AG04449 (cell line): ENCODE data around the gene ENDOU.
A peak's percentile ranks its signal among the peaks of the same experiment; 100 is the strongest.

Experiments
- CTCF ChIA-PET: fragments of 350-600 bp; formaldehyde crosslinking; extraction: SDS; loops from one replicate; lab custom pipeline; 2021; ENCODE audit warnings: antibody characterized with exemption; lab: Yijun Ruan, JAX
- POLR2A ChIA-PET: fragments of 400-600, 350-600 bp; formaldehyde crosslinking; extraction: SDS; loops from one replicate; lab custom pipeline; 2020; ENCODE audit warnings: antibody characterized with exemption, inconsistent platforms; lab: Yijun Ruan, JAX
- DNase-seq: peaks from one replicate; pipeline ENCODE4 v3.0.0-alpha.2; 2010; ENCODE audit warnings: low read depth, low spot score
- H3K4me3 ChIP-seq: 2 replicates; pipeline ENCODE4 v1.5.1; 2011; ENCODE audit warnings: low read depth, mild to moderate bottlenecking, control low read depth, low read length
- TF ChIP-seq, protein P1 (sequence below): IDR thresholded peaks from one replicate; pipeline ENCODE4 v1.5.1; 2011; ENCODE audit warnings: mild to moderate bottlenecking, moderate library complexity, low read length, control low read depth, inconsistent platforms; ENCODE audit not compliant: insufficient read depth; ENCODE audit errors: missing control alignments

The ENDOU gene

GRCh38 chr12:47717443-47718193, 7.7 kb downstream of the ENDOU start:
- DNase-seq: no peak
- no peak overlapping the region for H3K4me3 ChIP-seq
- TF ChIP-seq, protein P1, sequence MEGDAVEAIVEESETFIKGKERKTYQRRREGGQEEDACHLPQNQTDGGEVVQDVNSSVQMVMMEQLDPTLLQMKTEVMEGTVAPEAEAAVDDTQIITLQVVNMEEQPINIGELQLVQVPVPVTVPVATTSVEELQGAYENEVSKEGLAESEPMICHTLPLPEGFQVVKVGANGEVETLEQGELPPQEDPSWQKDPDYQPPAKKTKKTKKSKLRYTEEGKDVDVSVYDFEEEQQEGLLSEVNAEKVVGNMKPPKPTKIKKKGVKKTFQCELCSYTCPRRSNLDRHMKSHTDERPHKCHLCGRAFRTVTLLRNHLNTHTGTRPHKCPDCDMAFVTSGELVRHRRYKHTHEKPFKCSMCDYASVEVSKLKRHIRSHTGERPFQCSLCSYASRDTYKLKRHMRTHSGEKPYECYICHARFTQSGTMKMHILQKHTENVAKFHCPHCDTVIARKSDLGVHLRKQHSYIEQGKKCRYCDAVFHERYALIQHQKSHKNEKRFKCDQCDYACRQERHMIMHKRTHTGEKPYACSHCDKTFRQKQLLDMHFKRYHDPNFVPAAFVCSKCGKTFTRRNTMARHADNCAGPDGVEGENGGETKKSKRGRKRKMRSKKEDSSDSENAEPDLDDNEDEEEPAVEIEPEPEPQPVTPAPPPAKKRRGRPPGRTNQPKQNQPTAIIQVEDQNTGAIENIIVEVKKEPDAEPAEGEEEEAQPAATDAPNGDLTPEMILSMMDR: peak; percentile 92
- ChIA-PET POLR2A (no interaction called here), CTCF (interaction anchor here (1.3 to 36.9 kb wide), 16 partner anchors 12 to 304 kb away, joined by 3 to 1419 read pairs (median 19); partner anchors contain the start of genes ENDOU, RAPGEF3, RPAP3 and SLC48A1)

- ChIA-PET CTCF (interaction anchor here (1.3 to 36.9 kb wide), 15 partner anchors 11 to 246 kb away, joined by 3 to 1419 read pairs (median 27); partner anchors contain the start of genes ENDOU, RAPGEF3, RPAP3 and SLC48A1), POLR2A (no interaction called here)
- H3K4me3 ChIP-seq: no peak overlapping the region
- TF ChIP-seq, protein P1: no peak
- no peak for DNase-seq
Measured at GRCh38 chr12:47717046-47717442, 8.2 kb downstream of the ENDOU start.

DNA sequence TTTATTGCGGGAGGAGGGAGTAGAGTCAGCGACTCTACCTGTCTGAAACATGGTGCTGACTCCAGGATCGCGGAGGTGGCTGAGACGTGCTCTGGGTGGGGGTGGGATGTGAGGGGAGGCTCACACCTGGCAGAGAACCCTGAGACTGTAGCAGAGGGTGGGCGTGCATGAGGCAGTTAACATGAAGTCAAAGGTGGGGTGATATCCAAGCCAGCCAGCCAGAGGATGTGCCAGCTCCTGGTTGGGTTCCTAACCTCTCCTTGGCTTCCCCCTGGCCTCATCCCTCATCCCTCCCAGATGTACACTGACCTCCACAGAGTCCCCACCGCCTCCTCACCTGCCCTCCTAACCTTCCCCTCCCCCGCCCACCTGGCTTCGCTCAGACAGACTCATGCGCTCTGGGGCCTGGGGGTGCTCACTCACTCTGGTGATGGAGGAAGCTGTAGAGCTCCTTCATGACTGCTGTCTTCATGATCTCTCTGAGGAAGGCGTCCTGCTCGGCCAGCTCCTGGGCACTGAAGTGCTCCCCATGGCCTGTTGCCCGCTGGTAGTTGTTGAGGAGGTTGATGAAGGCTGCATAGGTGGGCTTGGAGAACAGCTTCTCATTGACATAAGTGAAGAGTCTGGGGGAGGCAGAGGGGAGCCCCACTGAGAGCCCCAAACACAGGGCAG, 9.3 kb downstream of the ENDOU start:
- ChIA-PET POLR2A (no interaction called here), CTCF (interaction anchor here (0.7 to 36.9 kb wide), 20 partner anchors 10 to 234 kb away, joined by 3 to 1419 read pairs (median 15); partner anchors contain the start of genes ENDOU, RAPGEF3, RPAP3 and SLC48A1)
- no peak for DNase-seq
- TF ChIP-seq, protein P1: no peak
- H3K4me3 ChIP-seq: no peak overlapping the region

GRCh38 chr12:47715393-47715876, 9.9 kb downstream of the ENDOU start:
- POLR2A ChIA-PET: no interaction called here
- CTCF ChIA-PET: interaction anchor here (0.7 to 36.9 kb wide), 25 partner anchors 9 to 346 kb away, joined by 3 to 1419 read pairs (median 9); partner anchors contain the start of genes ENDOU, RAPGEF3, RPAP3 and SLC48A1
- H3K4me3 ChIP-seq: no peak overlapping the region
- TF ChIP-seq, protein P1: peak; percentile 61
- DNase-seq: peak; percentile 24

- DNase-seq: no peak
- ChIA-PET POLR2A (no interaction called here), CTCF (interaction anchor here (0.7 to 36.9 kb wide), 20 partner anchors 9 to 347 kb away, joined by 3 to 1419 read pairs (median 15); partner anchors contain the start of genes ENDOU, RAPGEF3, RPAP3 and SLC48A1)
- TF ChIP-seq, protein P1: no peak
- no peak overlapping the region for H3K4me3 ChIP-seq
Measured at GRCh38 chr12:47714826-47715386, 10.4 kb downstream of the ENDOU start.
